Gastrocnemius medialis (tissue), 4 donors: ENCODE measurements around the gene NUBP2.

Experiments used
- POLR2A ChIP-seq, 2 donors: fragments of 450-650 bp; IDR thresholded peaks; one replicate each; pipeline ENCODE4 v1.6.1; 2017; ENCODE audit warnings: antibody characterized with exemption in 2 of 2, mild to moderate bottlenecking in 2 of 2, moderate library complexity in 2 of 2
- TF ChIP-seq, protein P1 (sequence below), 5 experiments: fragments of 450-650 bp in 3 of 5; fragments of 200-600 bp in 2 of 5; sonication (generic) in 2 of 5; IDR thresholded peaks in 4 of 5; conservative IDR thresholded peaks in 1 of 5; 1 replicate in 4 of 5; 2 replicates in 1 of 5; pipeline ENCODE4 v1.5.1; 2016 to 2019; ENCODE audit warnings: antibody characterized with exemption in 5 of 5, mild to moderate bottlenecking in 3 of 5, moderate library complexity in 3 of 5

DNA sequence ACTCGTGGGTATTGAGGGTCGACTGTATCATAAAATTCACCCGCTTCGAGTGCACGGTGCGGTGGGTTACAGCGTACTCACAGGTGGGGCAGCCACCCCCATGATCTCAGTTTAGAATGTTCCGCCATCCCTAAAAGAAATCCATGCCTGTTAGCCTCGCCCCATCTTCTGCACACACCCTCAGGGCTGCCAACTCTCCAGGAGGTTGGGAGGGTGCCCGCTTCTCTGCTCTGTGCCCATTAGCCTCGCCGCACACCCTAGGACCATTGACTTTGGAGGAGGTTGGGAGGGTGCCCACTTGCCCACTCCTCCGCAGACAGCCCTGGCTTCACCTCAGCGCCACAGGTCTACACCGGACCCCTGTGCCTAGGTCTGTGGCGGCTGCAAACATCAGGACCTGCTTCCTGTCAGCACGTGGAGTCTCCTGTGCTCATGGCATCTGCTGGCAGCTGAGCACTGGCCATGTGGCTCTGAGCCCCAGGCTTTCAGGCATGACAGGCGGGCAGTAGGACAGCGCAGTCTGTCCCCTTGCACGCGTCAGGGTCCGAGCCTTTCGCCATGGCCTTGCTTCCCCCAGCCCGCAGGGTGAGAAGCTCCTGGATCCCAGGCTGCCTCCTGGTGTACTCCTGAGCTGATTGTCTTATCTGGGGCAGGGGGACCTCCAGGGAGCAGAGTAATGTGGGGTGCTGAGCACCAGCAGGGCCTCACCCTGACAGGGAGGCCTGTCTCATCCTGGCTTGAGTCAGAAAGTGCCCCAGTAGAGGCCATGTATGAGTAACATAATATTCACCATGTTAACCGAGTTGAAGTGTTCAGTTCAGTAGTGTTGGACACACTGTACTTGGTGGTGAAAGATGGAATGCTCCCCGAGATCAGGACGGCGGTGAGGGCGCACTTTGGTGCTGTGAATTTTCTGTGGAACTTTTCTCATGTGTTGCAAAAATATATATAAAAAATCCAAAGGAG is 33.3 kb upstream of the NUBP2 start:
- TF ChIP-seq, protein P1, sequence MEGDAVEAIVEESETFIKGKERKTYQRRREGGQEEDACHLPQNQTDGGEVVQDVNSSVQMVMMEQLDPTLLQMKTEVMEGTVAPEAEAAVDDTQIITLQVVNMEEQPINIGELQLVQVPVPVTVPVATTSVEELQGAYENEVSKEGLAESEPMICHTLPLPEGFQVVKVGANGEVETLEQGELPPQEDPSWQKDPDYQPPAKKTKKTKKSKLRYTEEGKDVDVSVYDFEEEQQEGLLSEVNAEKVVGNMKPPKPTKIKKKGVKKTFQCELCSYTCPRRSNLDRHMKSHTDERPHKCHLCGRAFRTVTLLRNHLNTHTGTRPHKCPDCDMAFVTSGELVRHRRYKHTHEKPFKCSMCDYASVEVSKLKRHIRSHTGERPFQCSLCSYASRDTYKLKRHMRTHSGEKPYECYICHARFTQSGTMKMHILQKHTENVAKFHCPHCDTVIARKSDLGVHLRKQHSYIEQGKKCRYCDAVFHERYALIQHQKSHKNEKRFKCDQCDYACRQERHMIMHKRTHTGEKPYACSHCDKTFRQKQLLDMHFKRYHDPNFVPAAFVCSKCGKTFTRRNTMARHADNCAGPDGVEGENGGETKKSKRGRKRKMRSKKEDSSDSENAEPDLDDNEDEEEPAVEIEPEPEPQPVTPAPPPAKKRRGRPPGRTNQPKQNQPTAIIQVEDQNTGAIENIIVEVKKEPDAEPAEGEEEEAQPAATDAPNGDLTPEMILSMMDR (IDR thresholded peaks at IDR 0.05 in 4 of 5, conservative IDR thresholded peaks at IDR 0.05 in 1 of 5): no peak
- TF ChIP-seq POLR2A (IDR thresholded peaks at IDR 0.05): no peak
